Muscle of arm (tissue), 12 donors: ENCODE measurements around the gene DLG2. TPM values are rescaled to one million over a fixed set of nuclear protein-coding genes. Genes with fewer than 3 reads are reported as not detected.

Experiments
- DNase-seq: peaks from one replicate; pipeline ENCODE4 v3.0.0-alpha.2; 2013
- polyA plus RNA-seq, 12 donors: library from polyadenylated mRNA; unstranded; fragments of 120-200 nt; gene quantifications; one replicate each; pipeline ENCODE4 v1.2.1, GENCODE V29; 2013; ENCODE audit not compliant: insufficient read length in 12 of 12

Gene DLG2
- polyA plus RNA-seq, 12 donors: 8.3 to 18.2 (median 14.0) TPM; not detected in 1

GRCh38 chr11:84480131-84480530 is 1147.0 kb downstream of the DLG2 start:
- DNase-seq: no peak

GRCh38 chr11:84476581-84476980 is 1150.6 kb downstream of the DLG2 start:
- DNase-seq: peak; percentile 22

- no peak for DNase-seq
These were observed 1155.6 kb downstream of the DLG2 start for GRCh38 chr11:84471501-84471900.

GRCh38 chr11:84468235-84468634 is 1158.9 kb downstream of the DLG2 start:
- no peak for DNase-seq

GRCh38 chr11:84465040-84465439 is 1162.1 kb downstream of the DLG2 start:
- DNase-seq: no peak

- peak; percentile 5 for DNase-seq
These were observed 1171.5 kb downstream of the DLG2 start for GRCh38 chr11:84455691-84456090.

GRCh38 chr11:84452211-84452610 is 1174.9 kb downstream of the DLG2 start:
- no peak for DNase-seq

- DNase-seq: no peak
These were observed 1188.6 kb downstream of the DLG2 start for GRCh38 chr11:84438565-84438964.

- no peak for DNase-seq
These were observed 1189.8 kb downstream of the DLG2 start for GRCh38 chr11:84437071-84437980.

GRCh38 chr11:84430661-84431060 is 1196.5 kb downstream of the DLG2 start:
- DNase-seq: no peak

- no peak for DNase-seq
These were observed 1201.5 kb downstream of the DLG2 start for GRCh38 chr11:84425673-84426072.

- DNase-seq: no peak
These were observed 1206.9 kb downstream of the DLG2 start for GRCh38 chr11:84420271-84420670.

GRCh38 chr11:84419616-84420015 is 1207.5 kb downstream of the DLG2 start:
- DNase-seq: no peak

- no peak for DNase-seq
These were observed 1212.2 kb downstream of the DLG2 start for GRCh38 chr11:84414920-84415319.

GRCh38 chr11:84413549-84413948 is 1213.6 kb downstream of the DLG2 start:
- no peak for DNase-seq

- DNase-seq: no peak
These were observed 1214.3 kb downstream of the DLG2 start for GRCh38 chr11:84412862-84413261.

- no peak for DNase-seq
These were observed 1218.2 kb downstream of the DLG2 start for GRCh38 chr11:84408946-84409411.

- no peak for DNase-seq
These were observed 1220.1 kb downstream of the DLG2 start for GRCh38 chr11:84407091-84407490.

GRCh38 chr11:84398017-84398626 is 1229.0 kb downstream of the DLG2 start:
- DNase-seq: no peak

GRCh38 chr11:84396521-84396920 is 1230.6 kb downstream of the DLG2 start:
- no peak for DNase-seq

- DNase-seq: no peak
These were observed 1236.6 kb downstream of the DLG2 start for GRCh38 chr11:84390441-84391078.

- no peak for DNase-seq
These were observed 1237.4 kb downstream of the DLG2 start for GRCh38 chr11:84389696-84390095.

- peak; percentile 51 for DNase-seq
These were observed 1242.4 kb downstream of the DLG2 start for GRCh38 chr11:84384731-84385130.
